ENCODE measurements around the gene ZBTB49.

DNA sequence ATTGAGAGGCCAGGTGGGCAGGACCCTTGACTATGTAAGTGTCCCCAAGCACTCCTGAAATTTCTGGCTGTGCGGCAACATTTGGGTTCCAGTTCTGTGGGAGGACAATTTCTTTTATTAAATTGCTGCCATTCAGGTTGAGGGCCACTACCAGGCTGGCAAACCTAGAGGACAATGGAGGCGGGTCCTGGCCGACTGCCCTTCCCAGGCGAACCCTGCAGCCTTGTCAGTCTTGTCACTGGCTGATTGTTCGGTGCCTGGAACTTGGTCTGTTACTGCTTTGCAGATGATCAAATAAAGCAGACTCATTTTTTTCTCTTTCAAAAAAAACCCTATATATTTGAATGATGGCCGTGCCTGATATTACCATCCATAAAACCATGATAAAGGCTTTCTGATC is 35.4 kb upstream of the ZBTB49 start:
- TF ChIP-seq, protein P1, sequence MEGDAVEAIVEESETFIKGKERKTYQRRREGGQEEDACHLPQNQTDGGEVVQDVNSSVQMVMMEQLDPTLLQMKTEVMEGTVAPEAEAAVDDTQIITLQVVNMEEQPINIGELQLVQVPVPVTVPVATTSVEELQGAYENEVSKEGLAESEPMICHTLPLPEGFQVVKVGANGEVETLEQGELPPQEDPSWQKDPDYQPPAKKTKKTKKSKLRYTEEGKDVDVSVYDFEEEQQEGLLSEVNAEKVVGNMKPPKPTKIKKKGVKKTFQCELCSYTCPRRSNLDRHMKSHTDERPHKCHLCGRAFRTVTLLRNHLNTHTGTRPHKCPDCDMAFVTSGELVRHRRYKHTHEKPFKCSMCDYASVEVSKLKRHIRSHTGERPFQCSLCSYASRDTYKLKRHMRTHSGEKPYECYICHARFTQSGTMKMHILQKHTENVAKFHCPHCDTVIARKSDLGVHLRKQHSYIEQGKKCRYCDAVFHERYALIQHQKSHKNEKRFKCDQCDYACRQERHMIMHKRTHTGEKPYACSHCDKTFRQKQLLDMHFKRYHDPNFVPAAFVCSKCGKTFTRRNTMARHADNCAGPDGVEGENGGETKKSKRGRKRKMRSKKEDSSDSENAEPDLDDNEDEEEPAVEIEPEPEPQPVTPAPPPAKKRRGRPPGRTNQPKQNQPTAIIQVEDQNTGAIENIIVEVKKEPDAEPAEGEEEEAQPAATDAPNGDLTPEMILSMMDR (IDR thresholded peaks at IDR 0.05; ENCODE audit: low read length): no peak
- TF ChIP-seq EZH2 (IDR thresholded peaks at IDR 0.05; ENCODE audit: borderline replicate concordance, low read length): no peak
